ENCODE measurements around the gene GNA12. TPM values are rescaled to one million over a fixed set of nuclear protein-coding genes. Genes with fewer than 3 reads are reported as not detected.

Gene GNA12
- total and polyA plus RNA-seq, 10 of the 15 experiments (the other 5 are each of a cell fraction or from before 2014, with no cell fraction given) = 1.9 to 51.8 (median 12.6) TPM

GRCh38 chr7:2807845-2808772, 36.0 kb downstream of the GNA12 start:
- no peaks in the 10 kb centered on the region for H3K36me3 ChIP-seq (ENCODE audit: control insufficient read depth in 2 of 2, insufficient read depth in 2 of 2, low read length in 1 of 2)
- no peak for DNase-seq (ENCODE audit: low read depth, low spot score)
- intact Hi-C loops (cut with micrococcal nuclease; ENCODE audit: unreplicated experiment) = no loop called here
- ChIA-PET SMC1A (ENCODE audit: uncharacterized antibody, unreplicated experiment) (interaction anchor here (1.3 to 1.6 kb wide), 2 partner anchors 9 to 43 kb away, joined by 3 read pairs; no protein-coding TSS in a partner anchor), POLR2A (interaction anchor here (2.4 kb wide), 1 partner anchor 9 kb away, joined by 11 read pairs; no protein-coding TSS in a partner anchor), CTCF (interaction anchor here (1.1 to 1.2 kb wide), 2 partner anchors 9 to 109 kb away, joined by 4 to 6 read pairs; no protein-coding TSS in a partner anchor), RAD21 (ENCODE audit: unreplicated experiment) (interaction anchor here (1.3 kb wide), 1 partner anchor 98 kb away, joined by 4 read pairs; no protein-coding TSS in a partner anchor)
- no peaks in the 10 kb centered on the region for H4K20me1 ChIP-seq (ENCODE audit: control insufficient read depth, insufficient read depth)
- ATAC-seq = peak; percentile 15; the same call in 2 of the 3 replicates
- H3K27ac ChIP-seq (ENCODE audit: control insufficient read depth, insufficient read depth) = no peak overlapping the region
- no peaks in the 10 kb centered on the region for H3K27me3 ChIP-seq (replicated peaks in 1 of 2; ENCODE audit: control insufficient read depth in 2 of 2, insufficient read depth in 2 of 2, low read length in 1 of 2)
- BruUV-seq (replicated peaks) = no TSS peak
- in situ Hi-C loops (cut with MboI) = no loop called here
- H3K4me2 ChIP-seq (ENCODE audit: control insufficient read depth, insufficient read depth) = no peak overlapping the region
- FAIRE-seq = no peak
- no peaks in the 10 kb centered on the region for H3K9me3 ChIP-seq (replicated peaks; ENCODE audit: control insufficient read depth, insufficient read depth, low read length)
- H3K4me3 ChIP-seq = no peak overlapping the region
- peaks cover 8% of the 10 kb centered on the region for H3K4me1 ChIP-seq (ENCODE audit: control insufficient read depth, insufficient read depth, low read length)
- no peak overlapping the region for H2AFZ ChIP-seq (ENCODE audit: control insufficient read depth, low read depth, low read length)
- no peaks in the 10 kb centered on the region for H3K79me2 ChIP-seq (ENCODE audit: control insufficient read depth, insufficient read depth, low read length)
- H3K9ac ChIP-seq (ENCODE audit: control insufficient read depth, insufficient read depth, low read length) = no peak overlapping the region
- WGBS (ENCODE audit: insufficient coverage, insufficient replicate concordance, low lambda C conversion rate, missing lambda C conversion rate) = 95% methylated on average over 21 of the region's 21 CpGs
- no peak for TF ChIP-seq MTA2 (IDR thresholded peaks at IDR 0.05; ENCODE audit: low read depth)
- TF ChIP-seq IKZF2 (IDR thresholded peaks at IDR 0.05) = no peak
- TF ChIP-seq PAX8 (IDR thresholded peaks at IDR 0.05) = no peak
- no peak for TF ChIP-seq PRDM15 (CRISPR knock-in tag; IDR thresholded peaks at IDR 0.05)
- no peak for TF ChIP-seq CREM (IDR thresholded peaks at IDR 0.05; ENCODE audit: low read depth)
- TF ChIP-seq TCF3 (IDR thresholded peaks at IDR 0.05; ENCODE audit: borderline replicate concordance, insufficient read depth, low read depth, low read length) = no peak
- no peak for TF ChIP-seq ZNF592 (IDR thresholded peaks at IDR 0.05)
- TF ChIP-seq RB1 (IDR thresholded peaks at IDR 0.05; ENCODE audit: borderline replicate concordance) = no peak
- TF ChIP-seq CTCF (IDR thresholded peaks at IDR 0.05 in 2 of 3, conservative IDR thresholded peaks at IDR 0.05 in 1 of 3; ENCODE audit: control insufficient read depth in 2 of 3, extremely low read depth in 1 of 3, insufficient read depth in 1 of 3, low read depth in 3 of 3, low read length in 3 of 3) = no peak
- no peak for TF ChIP-seq NR2C1 (IDR thresholded peaks at IDR 0.05)
- TF ChIP-seq SUPT20H (IDR thresholded peaks at IDR 0.05; ENCODE audit: borderline replicate concordance, control insufficient read depth, low read depth, low read length) = no peak
- no peak for TF ChIP-seq TCF12 (IDR thresholded peaks at IDR 0.05; ENCODE audit: low read depth, low read length)
- no peak for TF ChIP-seq YY1 (IDR thresholded peaks at IDR 0.05; ENCODE audit: low read depth, low read length)
